ENCODE data around the gene COTL1.

DNA sequence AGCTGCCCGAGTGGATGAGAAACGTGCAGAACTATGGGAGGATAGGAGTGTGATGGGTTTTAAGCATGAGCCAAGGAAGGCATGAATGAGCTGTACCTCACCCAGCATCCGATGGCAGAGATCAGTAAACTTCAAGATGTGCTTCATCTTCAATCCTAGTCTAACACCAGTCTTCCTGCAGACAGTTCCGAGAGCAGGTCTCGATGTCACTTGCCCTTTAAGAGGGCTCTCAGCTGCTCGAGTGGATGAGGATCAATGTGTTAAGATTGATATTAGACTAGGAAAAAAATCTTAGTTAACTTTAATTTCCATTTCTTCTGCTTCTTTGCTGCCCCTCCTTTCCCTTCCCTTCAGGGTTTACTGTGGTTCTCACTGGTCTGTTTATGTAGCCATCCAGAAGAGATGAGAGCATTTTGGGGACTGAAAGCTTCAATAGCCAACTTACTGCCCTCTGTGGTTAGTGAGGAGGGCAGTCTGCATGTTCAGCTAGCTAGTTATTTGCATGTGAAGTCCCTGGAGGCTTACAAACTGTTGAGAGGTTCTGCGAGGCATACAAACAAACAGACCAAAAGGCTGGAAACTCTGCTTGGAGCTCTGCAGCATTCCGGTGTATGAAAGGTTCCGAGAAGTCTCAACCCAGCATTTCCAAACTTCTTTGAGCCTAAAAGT lies 45.7 kb upstream of the COTL1 start:
- TF ChIP-seq, protein P1, sequence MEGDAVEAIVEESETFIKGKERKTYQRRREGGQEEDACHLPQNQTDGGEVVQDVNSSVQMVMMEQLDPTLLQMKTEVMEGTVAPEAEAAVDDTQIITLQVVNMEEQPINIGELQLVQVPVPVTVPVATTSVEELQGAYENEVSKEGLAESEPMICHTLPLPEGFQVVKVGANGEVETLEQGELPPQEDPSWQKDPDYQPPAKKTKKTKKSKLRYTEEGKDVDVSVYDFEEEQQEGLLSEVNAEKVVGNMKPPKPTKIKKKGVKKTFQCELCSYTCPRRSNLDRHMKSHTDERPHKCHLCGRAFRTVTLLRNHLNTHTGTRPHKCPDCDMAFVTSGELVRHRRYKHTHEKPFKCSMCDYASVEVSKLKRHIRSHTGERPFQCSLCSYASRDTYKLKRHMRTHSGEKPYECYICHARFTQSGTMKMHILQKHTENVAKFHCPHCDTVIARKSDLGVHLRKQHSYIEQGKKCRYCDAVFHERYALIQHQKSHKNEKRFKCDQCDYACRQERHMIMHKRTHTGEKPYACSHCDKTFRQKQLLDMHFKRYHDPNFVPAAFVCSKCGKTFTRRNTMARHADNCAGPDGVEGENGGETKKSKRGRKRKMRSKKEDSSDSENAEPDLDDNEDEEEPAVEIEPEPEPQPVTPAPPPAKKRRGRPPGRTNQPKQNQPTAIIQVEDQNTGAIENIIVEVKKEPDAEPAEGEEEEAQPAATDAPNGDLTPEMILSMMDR (IDR thresholded peaks at IDR 0.05): no peak
- TF ChIP-seq POLR2A (IDR thresholded peaks at IDR 0.05): no peak
